Mesothelial cell of epicardium (in vitro differentiated cells): ENCODE results near the gene PARVA. TPM values are rescaled to one million over a fixed set of nuclear protein-coding genes. Genes with fewer than 3 reads are reported as not detected.
A peak's percentile ranks its signal among the peaks of the same experiment; 100 is the strongest.
"Not testable (repeated sequence)": the region's sequence is repeated elsewhere in the genome, so short reads cannot be mapped to it uniquely, and the experiment has no call there.

ENCODE experiments used
- DNase-seq, 2 experiments: peaks; one replicate each; pipeline ENCODE4 v3.0.0; 2021; ENCODE audit warnings: low spot score in 2 of 2; ENCODE audit not compliant: unreplicated experiment in 2 of 2
- H3K27ac Mint-ChIP-seq: 2 replicates; pipeline ENCODE4 v1.8.0; 2021; ENCODE audit warnings: mixed read lengths
- H3K27me3 Mint-ChIP-seq: 2 replicates; pipeline ENCODE4 v1.8.0; 2021; ENCODE audit warnings: low read depth, mixed read lengths
- H3K36me3 Mint-ChIP-seq: 2 replicates; pipeline ENCODE4 v1.8.0; 2021; ENCODE audit warnings: mixed read lengths
- H3K4me1 Mint-ChIP-seq: 2 replicates; pipeline ENCODE4 v1.8.0; 2021; ENCODE audit warnings: mixed read lengths
- H3K4me3 Mint-ChIP-seq: 2 replicates; pipeline ENCODE4 v1.8.0; 2021; ENCODE audit warnings: mild to moderate bottlenecking, moderate library complexity, mixed read lengths
- H3K9me3 Mint-ChIP-seq: 2 replicates; pipeline ENCODE4 v1.8.0; 2021; ENCODE audit warnings: mixed read lengths
- total RNA-seq: library from RNA; stranded (reverse); gene quantifications from 3 replicates; pipeline ENCODE4 v1.2.1, GENCODE V29; 2021
- TF ChIP-seq, protein P1 (sequence below): fragments of 200-600 bp; sonication (generic); IDR thresholded peaks from one replicate; pipeline ENCODE4 v1.5.0; 2021; ENCODE audit warnings: antibody characterized with exemption; ENCODE audit not compliant: unreplicated experiment

The PARVA gene
- total RNA-seq, 1 donor from 2014 or later: 77.1 TPM

DNA sequence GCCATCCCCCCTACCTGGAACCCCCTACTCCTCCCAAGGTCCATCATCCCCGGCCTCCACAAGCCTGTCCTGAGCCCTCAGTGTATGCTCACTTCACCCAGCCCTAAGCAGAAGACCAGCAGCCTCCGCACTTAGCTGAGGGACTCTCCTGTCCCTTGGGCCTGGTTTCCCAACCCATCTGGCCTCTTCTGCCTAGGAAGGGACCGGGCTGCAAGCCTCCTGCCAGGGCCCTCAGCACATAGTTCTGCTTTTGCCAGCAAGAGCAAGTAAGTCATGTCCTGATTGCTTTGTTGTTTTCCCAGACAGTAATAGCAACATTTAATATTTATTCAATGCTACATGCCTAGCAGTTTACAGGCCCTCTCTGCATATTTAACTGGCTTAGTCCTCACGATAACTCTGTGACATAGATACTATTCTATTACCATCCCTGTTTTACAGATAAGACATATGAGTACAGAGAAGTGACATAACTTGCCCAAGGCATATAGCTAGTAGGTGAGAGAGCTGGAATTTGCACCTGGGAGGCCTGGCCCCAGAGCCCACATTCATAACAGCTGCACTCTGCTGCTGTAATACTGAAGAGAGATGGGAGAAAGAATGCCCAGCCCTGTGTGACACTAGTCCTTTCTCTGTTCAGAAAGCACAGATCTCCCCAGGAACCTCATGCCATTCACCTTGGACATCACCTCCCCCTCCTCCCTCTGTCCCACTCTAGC is 139.2 kb downstream of the PARVA start:
- Mint-ChIP-seq H3K27ac (peak overlapping the region; percentile 8), H3K36me3 (peaks cover 36% of the 10 kb centered on the region), H3K27me3 (no peaks in the 10 kb centered on the region), H3K4me1 (peaks cover 21% of the 10 kb centered on the region), H3K4me3 (no peak overlapping the region), H3K9me3 (no peaks in the 10 kb centered on the region)
- TF ChIP-seq, protein P1, sequence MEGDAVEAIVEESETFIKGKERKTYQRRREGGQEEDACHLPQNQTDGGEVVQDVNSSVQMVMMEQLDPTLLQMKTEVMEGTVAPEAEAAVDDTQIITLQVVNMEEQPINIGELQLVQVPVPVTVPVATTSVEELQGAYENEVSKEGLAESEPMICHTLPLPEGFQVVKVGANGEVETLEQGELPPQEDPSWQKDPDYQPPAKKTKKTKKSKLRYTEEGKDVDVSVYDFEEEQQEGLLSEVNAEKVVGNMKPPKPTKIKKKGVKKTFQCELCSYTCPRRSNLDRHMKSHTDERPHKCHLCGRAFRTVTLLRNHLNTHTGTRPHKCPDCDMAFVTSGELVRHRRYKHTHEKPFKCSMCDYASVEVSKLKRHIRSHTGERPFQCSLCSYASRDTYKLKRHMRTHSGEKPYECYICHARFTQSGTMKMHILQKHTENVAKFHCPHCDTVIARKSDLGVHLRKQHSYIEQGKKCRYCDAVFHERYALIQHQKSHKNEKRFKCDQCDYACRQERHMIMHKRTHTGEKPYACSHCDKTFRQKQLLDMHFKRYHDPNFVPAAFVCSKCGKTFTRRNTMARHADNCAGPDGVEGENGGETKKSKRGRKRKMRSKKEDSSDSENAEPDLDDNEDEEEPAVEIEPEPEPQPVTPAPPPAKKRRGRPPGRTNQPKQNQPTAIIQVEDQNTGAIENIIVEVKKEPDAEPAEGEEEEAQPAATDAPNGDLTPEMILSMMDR: no peak
- no peak for DNase-seq

DNA sequence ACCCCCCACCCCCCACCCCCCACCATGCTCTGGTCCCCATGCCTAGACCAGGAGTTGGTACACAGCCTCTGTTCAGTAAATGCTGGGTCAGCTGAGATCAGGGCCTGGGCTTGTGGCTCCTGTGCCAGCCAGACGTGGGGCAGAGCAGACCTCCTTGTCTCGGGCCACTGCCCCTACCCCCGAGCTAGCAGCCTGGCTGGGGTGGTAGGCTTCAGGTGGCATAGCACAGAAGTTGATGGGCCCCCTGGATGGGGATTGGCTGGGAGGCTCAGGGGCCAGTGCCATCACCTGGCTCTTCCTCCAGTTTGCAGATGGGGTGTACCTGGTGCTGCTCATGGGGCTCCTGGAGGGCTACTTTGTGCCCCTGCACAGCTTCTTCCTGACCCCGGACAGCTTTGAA is 139.9 kb downstream of the PARVA start:
- H3K4me1 Mint-ChIP-seq: peaks cover 15% of the 10 kb centered on the region
- no peak overlapping the region for H3K4me3 Mint-ChIP-seq
- no peaks in the 10 kb centered on the region for H3K9me3 Mint-ChIP-seq
- no peak for DNase-seq
- TF ChIP-seq, protein P1: no peak
- H3K36me3 Mint-ChIP-seq: peaks cover 40% of the 10 kb centered on the region
- H3K27ac Mint-ChIP-seq: no peak overlapping the region
- H3K27me3 Mint-ChIP-seq: no peaks in the 10 kb centered on the region

DNA sequence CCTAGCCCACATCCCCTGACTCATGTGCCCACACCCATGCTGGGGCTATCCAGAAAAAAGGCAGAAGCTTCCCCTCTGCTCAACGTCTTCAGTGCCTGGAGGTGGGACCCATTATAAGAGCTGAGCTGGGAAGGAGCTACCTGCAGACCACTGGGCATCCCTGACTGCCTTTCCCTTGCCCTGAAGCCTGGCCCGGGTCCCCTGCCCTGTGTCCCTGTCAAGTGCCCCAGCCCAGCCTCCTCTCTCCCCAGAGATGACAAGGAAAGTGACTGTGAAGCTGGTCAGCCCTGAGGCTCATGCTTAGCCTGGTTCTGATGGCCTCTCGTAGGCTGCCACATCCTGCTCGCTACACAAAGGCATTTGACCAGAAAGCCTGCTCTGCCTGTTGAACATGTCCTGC is 140.4 kb downstream of the PARVA start:
- peaks cover 40% of the 10 kb centered on the region for H3K36me3 Mint-ChIP-seq
- no peaks in the 10 kb centered on the region for H3K27me3 Mint-ChIP-seq
- TF ChIP-seq, protein P1: no peak
- no peaks in the 10 kb centered on the region for H3K9me3 Mint-ChIP-seq
- H3K27ac Mint-ChIP-seq: no peak overlapping the region
- H3K4me3 Mint-ChIP-seq: no peak overlapping the region
- peaks cover 16% of the 10 kb centered on the region for H3K4me1 Mint-ChIP-seq
- no peak for DNase-seq

DNA sequence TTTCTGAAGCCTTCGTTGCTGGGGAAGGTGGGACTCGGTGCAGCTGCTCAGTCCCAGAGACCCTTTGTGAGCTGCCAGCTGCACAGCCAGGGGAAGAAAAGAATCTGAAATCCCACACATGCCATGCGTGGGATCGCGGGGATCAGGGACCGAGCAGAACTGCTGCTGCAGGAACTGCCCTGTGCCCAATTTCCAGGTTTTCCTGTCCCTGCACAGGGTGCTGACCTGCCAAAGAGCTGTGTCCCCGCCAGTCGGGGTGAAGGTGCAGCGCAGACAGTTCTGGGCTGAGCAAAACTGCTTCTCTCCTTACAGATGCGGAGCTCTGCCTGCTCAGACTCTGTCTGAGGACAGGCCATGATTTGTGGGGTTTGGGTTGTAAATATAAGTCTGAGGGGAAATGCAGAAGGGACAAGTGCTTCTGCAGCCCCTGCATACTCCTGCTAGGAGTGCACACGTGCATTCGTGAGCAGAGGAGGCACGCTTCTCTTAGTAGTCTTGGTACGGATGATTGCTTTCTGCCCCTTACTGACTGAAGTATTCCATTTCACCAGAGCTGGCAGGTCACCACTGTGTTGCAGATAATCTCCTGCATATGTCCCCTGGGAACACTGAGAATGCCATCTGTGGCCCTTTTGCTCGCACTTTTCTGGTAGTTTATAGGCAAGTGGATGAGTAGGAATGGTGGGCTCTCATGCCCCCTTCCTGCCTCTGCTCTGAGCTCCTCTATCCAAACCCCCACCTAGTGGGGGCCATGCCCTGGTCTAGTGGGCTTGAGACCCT is 141.4 kb downstream of the PARVA start:
- Mint-ChIP-seq H3K4me3 (no peak overlapping the region), H3K27ac (no peak overlapping the region), H3K27me3 (no peaks in the 10 kb centered on the region), H3K36me3 (peaks cover 37% of the 10 kb centered on the region), H3K9me3 (no peaks in the 10 kb centered on the region), H3K4me1 (peaks cover 21% of the 10 kb centered on the region)
- TF ChIP-seq, protein P1: no peak
- DNase-seq: no peak

DNA sequence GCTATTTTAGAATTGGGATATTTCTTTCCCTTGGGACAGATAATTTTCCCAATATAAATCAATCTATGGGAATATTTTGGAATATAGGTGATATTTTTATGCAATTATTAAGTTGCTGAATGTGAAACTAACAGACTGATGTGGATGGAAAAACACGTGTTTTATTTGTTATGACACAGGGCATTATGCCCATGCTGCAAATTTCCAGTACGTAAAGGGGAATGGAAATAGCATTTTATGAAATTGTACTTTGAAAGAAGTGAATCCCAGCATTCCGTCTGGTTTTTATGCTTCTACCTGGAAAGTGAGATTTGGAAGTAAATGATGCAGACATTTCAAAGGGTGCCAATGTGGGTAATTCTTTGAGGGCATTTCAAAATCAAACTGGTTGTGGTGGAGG is 142.7 kb downstream of the PARVA start:
- Mint-ChIP-seq H3K4me3 (no peak overlapping the region), H3K36me3 (peaks cover 33% of the 10 kb centered on the region), H3K9me3 (no peaks in the 10 kb centered on the region), H3K4me1 (peaks cover 22% of the 10 kb centered on the region), H3K27ac (no peak overlapping the region), H3K27me3 (no peaks in the 10 kb centered on the region)
- no peak for DNase-seq
- TF ChIP-seq, protein P1: no peak

DNA sequence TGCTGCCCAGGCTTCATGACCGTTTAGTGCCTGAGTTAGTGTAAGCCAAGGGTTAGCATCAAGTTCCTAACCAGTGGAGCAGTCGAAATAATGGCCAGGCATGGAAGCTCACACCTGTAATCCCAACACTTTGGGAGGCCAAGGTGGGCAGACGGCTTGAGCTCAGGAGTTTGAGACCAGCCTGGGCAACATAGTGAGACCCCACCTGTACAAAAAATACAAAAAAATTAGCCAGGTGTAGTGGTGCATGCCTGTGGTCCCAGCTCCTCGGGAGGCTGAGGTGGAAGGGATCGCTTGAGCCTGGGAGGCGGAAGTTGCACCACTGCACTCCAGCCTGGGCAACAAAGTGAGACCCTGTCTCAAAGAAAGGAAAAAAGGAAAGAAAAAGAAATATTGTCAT is 143.2 kb downstream of the PARVA start:
- H3K27ac Mint-ChIP-seq, DNase-seq, H3K4me3 Mint-ChIP-seq, H3K27me3 Mint-ChIP-seq, H3K9me3 Mint-ChIP-seq: not testable (repeated sequence)
- Mint-ChIP-seq H3K4me1 (peaks cover 22% of the 10 kb centered on the region), H3K36me3 (peaks cover 32% of the 10 kb centered on the region)
